HEK293 (cell line): ENCODE data around the gene SLC25A36.
A peak's percentile ranks its signal among the peaks of the same experiment; 100 is the strongest.

Experiments
- CTCF ChIA-PET: fragments of 350-600 bp; formaldehyde crosslinking; extraction: SDS; loops from one replicate; lab custom pipeline; 2021; ENCODE audit warnings: antibody characterized with exemption; lab: Yijun Ruan, JAX
- POLR2A ChIA-PET: fragments of 300-600 bp; formaldehyde crosslinking; extraction: SDS; loops from one replicate; lab custom pipeline; 2020; ENCODE audit warnings: antibody characterized with exemption, inconsistent platforms; lab: Yijun Ruan, JAX
- H3K27ac ChIP-seq: fragments of 200-500 bp; sonication (Bioruptor generic); 2 replicates; pipeline ENCODE4 v1.5.1; 2014; ENCODE audit warnings: low read depth, low read length, control low read depth, inconsistent platforms; ENCODE audit errors: extremely low read depth
- H3K36me3 ChIP-seq, 2 experiments: fragments of 200-500 bp in 1 of 2; sonication (Bioruptor generic) in 1 of 2; 1 replicate in 1 of 2; 2 replicates in 1 of 2; pipeline ENCODE4 v1.5.1; 2014 to 2017; ENCODE audit warnings: inconsistent platforms in 2 of 2, low read length in 2 of 2; ENCODE audit not compliant: control insufficient read depth in 2 of 2, insufficient read depth in 1 of 2
- H3K4me1 ChIP-seq: fragments of 200-500 bp; sonication (Bioruptor generic); 2 replicates; pipeline ENCODE4 v1.5.1; 2014; ENCODE audit warnings: mild to moderate bottlenecking, low read length, inconsistent platforms; ENCODE audit not compliant: control insufficient read depth, insufficient read depth
- H3K4me3 ChIP-seq: 2 replicates; pipeline ENCODE4 v1.5.1; 2011; ENCODE audit warnings: low read depth, mild to moderate bottlenecking, control low read depth, low read length, moderate library complexity
- H3K9me3 ChIP-seq: fragments of 200-500 bp; sonication (Bioruptor generic); 2 replicates; pipeline ENCODE4 v1.5.1; 2014; ENCODE audit warnings: low read depth, low read length, inconsistent platforms; ENCODE audit not compliant: control insufficient read depth, insufficient read depth
- BCL11B ChIP-seq: fragments of 450-650 bp; formaldehyde crosslinking; IDR thresholded peaks from 2 replicates; pipeline ENCODE4 v1.5.1; 2016; ENCODE audit warnings: low read depth, missing biosample characterization, missing genetic modification characterization
- KLF8 ChIP-seq: fragments of 450-650 bp; formaldehyde crosslinking; IDR thresholded peaks from 2 replicates; pipeline ENCODE4 v1.5.1; 2016; ENCODE audit warnings: missing biosample characterization, missing genetic modification characterization
- PRDM4 ChIP-seq: fragments of 450-650 bp; formaldehyde crosslinking; IDR thresholded peaks from 2 replicates; pipeline ENCODE4 v1.5.1; 2017; ENCODE audit warnings: missing biosample characterization, missing genetic modification characterization
- SP3 ChIP-seq: fragments of 450-650 bp; formaldehyde crosslinking; IDR thresholded peaks from 2 replicates; pipeline ENCODE4 v1.5.1; 2016; ENCODE audit warnings: missing biosample characterization, missing genetic modification characterization
- TCF7L2 ChIP-seq: IDR thresholded peaks from 2 replicates; pipeline ENCODE4 v1.6.1; 2011; ENCODE audit warnings: low read depth, mild to moderate bottlenecking, inconsistent platforms, low read length, moderate library complexity, borderline replicate concordance
- ZBTB1 ChIP-seq: fragments of 450-650 bp; formaldehyde crosslinking; IDR thresholded peaks from 2 replicates; pipeline ENCODE4 v1.5.1; 2016; ENCODE audit warnings: missing biosample characterization, missing genetic modification characterization
- ZNF140 ChIP-seq: fragments of 450-650 bp; formaldehyde crosslinking; IDR thresholded peaks from 2 replicates; pipeline ENCODE4 v1.5.1; 2016; ENCODE audit warnings: missing biosample characterization, missing genetic modification characterization
- ZNF157 ChIP-seq: fragments of 450-650 bp; formaldehyde crosslinking; IDR thresholded peaks from 2 replicates; pipeline ENCODE4 v1.5.1; 2016; ENCODE audit warnings: missing biosample characterization, missing genetic modification characterization
- ZNF211 ChIP-seq: fragments of 450-650 bp; formaldehyde crosslinking; IDR thresholded peaks from 2 replicates; pipeline ENCODE4 v1.5.1; 2016; ENCODE audit warnings: low read depth, missing biosample characterization, missing genetic modification characterization
- ZNF391 ChIP-seq: fragments of 450-650 bp; formaldehyde crosslinking; IDR thresholded peaks from 2 replicates; pipeline ENCODE4 v1.5.1; 2016; ENCODE audit warnings: low read depth, missing biosample characterization, missing genetic modification characterization, borderline replicate concordance
- ZNF426 ChIP-seq: fragments of 450-650 bp; formaldehyde crosslinking; IDR thresholded peaks from 2 replicates; pipeline ENCODE4 v1.5.1; 2017; ENCODE audit warnings: missing biosample characterization, missing genetic modification characterization, mild to moderate bottlenecking, inconsistent platforms, moderate library complexity
- ZNF585B ChIP-seq: fragments of 450-650 bp; formaldehyde crosslinking; IDR thresholded peaks from 2 replicates; pipeline ENCODE4 v1.5.1; 2016; ENCODE audit warnings: missing biosample characterization, missing genetic modification characterization
- ZNF654 ChIP-seq: fragments of 450-650 bp; formaldehyde crosslinking; IDR thresholded peaks from 2 replicates; pipeline ENCODE4 v1.5.1; 2016; ENCODE audit warnings: low read depth, missing biosample characterization, missing genetic modification characterization
- TF ChIP-seq, protein P1 (sequence below): fragments of 450-650 bp; formaldehyde crosslinking; IDR thresholded peaks from 2 replicates; pipeline ENCODE4 v1.5.1; 2017; ENCODE audit warnings: missing biosample characterization, missing genetic modification characterization
- TF ChIP-seq, protein P2 (sequence below): fragments of 450-650 bp; formaldehyde crosslinking; IDR thresholded peaks from 2 replicates; pipeline ENCODE4 v1.5.1; 2016; ENCODE audit warnings: missing biosample characterization, missing genetic modification characterization, borderline replicate concordance
- TF ChIP-seq, protein P3 (sequence below): fragments of 450-650 bp; formaldehyde crosslinking; IDR thresholded peaks from 2 replicates; pipeline ENCODE4 v1.5.1; 2016; ENCODE audit warnings: missing biosample characterization, missing genetic modification characterization

The SLC25A36 gene

DNA sequence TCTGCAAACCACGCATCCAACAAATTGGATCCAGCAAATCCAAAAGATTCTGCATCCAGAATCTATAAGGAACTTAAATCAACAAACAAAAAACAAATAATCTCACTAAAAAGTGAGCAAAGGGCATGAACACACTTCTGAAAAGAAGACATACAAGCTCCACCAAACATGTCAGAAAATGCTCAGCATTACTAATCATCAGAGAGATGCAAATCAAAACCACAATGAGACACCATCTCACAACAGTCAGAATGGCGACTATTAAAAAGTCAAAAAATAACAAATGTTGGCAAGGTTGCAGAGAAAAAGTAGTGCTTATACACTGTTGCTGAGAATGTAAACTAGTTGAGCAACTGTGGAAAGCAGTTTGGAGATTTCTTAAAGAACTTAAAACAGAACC, 21.6 kb upstream of the SLC25A36 start:
- POLR2A ChIA-PET = no interaction called here
- no peak overlapping the region for H3K27ac ChIP-seq
- no peaks in the 10 kb centered on the region for H3K4me1 ChIP-seq
- H3K9me3 ChIP-seq = no peaks in the 10 kb centered on the region
- CTCF ChIA-PET = interaction anchor here (0.7 to 0.9 kb wide), 2 partner anchors 22 to 176 kb away, joined by 4 to 10 read pairs; no protein-coding TSS in a partner anchor
- H3K36me3 ChIP-seq = no peaks in the 10 kb centered on the region
- TF ChIP-seq PRDM4 (no peak), SP3 (no peak), ZNF391 (no peak), KLF8 (tag by site-specific recombination) (no peak), ZNF157 (tag by site-specific recombination) (no peak), ZNF585B (tag by site-specific recombination) (no peak), TCF7L2 (no peak), ZNF211 (tag by site-specific recombination) (no peak), ZNF140 (tag by site-specific recombination) (no peak), ZBTB1 (tag by site-specific recombination) (no peak), BCL11B (tag by site-specific recombination) (no peak), ZNF426 (tag by site-specific recombination) (no peak)
- TF ChIP-seq, protein P1, sequence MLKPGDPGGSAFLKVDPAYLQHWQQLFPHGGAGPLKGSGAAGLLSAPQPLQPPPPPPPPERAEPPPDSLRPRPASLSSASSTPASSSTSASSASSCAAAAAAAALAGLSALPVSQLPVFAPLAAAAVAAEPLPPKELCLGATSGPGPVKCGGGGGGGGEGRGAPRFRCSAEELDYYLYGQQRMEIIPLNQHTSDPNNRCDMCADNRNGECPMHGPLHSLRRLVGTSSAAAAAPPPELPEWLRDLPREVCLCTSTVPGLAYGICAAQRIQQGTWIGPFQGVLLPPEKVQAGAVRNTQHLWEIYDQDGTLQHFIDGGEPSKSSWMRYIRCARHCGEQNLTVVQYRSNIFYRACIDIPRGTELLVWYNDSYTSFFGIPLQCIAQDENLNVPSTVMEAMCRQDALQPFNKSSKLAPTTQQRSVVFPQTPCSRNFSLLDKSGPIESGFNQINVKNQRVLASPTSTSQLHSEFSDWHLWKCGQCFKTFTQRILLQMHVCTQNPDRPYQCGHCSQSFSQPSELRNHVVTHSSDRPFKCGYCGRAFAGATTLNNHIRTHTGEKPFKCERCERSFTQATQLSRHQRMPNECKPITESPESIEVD (tag by site-specific recombination) = no peak
- TF ChIP-seq, protein P2, sequence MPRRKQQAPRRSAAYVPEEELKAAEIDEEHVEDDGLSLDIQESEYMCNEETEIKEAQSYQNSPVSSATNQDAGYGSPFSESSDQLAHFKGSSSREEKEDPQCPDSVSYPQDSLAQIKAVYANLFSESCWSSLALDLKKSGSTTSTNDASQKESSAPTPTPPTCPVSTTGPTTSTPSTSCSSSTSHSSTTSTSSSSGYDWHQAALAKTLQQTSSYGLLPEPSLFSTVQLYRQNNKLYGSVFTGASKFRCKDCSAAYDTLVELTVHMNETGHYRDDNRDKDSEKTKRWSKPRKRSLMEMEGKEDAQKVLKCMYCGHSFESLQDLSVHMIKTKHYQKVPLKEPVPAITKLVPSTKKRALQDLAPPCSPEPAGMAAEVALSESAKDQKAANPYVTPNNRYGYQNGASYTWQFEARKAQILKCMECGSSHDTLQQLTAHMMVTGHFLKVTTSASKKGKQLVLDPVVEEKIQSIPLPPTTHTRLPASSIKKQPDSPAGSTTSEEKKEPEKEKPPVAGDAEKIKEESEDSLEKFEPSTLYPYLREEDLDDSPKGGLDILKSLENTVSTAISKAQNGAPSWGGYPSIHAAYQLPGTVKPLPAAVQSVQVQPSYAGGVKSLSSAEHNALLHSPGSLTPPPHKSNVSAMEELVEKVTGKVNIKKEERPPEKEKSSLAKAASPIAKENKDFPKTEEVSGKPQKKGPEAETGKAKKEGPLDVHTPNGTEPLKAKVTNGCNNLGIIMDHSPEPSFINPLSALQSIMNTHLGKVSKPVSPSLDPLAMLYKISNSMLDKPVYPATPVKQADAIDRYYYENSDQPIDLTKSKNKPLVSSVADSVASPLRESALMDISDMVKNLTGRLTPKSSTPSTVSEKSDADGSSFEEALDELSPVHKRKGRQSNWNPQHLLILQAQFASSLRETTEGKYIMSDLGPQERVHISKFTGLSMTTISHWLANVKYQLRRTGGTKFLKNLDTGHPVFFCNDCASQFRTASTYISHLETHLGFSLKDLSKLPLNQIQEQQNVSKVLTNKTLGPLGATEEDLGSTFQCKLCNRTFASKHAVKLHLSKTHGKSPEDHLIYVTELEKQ (tag by site-specific recombination) = no peak
- H3K4me3 ChIP-seq = no peak overlapping the region

GRCh38 chr3:140922634-140923033, 19.0 kb upstream of the SLC25A36 start:
- H3K4me1 ChIP-seq = no peaks in the 10 kb centered on the region
- TF ChIP-seq ZNF654 (tag by site-specific recombination) = peak; percentile 42
- TF ChIP-seq, protein P3, sequence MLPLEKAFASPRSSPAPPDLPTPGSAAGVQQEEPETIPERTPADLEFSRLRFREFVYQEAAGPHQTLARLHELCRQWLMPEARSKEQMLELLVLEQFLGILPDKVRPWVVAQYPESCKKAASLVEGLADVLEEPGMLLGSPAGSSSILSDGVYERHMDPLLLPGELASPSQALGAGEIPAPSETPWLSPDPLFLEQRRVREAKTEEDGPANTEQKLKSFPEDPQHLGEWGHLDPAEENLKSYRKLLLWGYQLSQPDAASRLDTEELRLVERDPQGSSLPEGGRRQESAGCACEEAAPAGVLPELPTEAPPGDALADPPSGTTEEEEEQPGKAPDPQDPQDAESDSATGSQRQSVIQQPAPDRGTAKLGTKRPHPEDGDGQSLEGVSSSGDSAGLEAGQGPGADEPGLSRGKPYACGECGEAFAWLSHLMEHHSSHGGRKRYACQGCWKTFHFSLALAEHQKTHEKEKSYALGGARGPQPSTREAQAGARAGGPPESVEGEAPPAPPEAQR (tag by site-specific recombination) = no peak
- no peak overlapping the region for H3K4me3 ChIP-seq
- H3K27ac ChIP-seq = no peak overlapping the region
- no peaks in the 10 kb centered on the region for H3K9me3 ChIP-seq
- POLR2A ChIA-PET = no interaction called here
- CTCF ChIA-PET = interaction anchor here (0.6 to 2.2 kb wide), 7 partner anchors 10 to 293 kb away, joined by 3 to 9 read pairs (median 5); no protein-coding TSS in a partner anchor
- H3K36me3 ChIP-seq = no peaks in the 10 kb centered on the region
